GM12874 (cell line): Measurements from ENCODE around the gene LRFN4.

ENCODE experiments used
- TF ChIP-seq, protein P1 (sequence below): IDR thresholded peaks from 2 replicates; pipeline ENCODE4 v1.5.1; 2011; ENCODE audit warnings: low read depth, mild to moderate bottlenecking, control low read depth, low read length, moderate library complexity; ENCODE audit not compliant: insufficient read depth

LRFN4 gene

DNA sequence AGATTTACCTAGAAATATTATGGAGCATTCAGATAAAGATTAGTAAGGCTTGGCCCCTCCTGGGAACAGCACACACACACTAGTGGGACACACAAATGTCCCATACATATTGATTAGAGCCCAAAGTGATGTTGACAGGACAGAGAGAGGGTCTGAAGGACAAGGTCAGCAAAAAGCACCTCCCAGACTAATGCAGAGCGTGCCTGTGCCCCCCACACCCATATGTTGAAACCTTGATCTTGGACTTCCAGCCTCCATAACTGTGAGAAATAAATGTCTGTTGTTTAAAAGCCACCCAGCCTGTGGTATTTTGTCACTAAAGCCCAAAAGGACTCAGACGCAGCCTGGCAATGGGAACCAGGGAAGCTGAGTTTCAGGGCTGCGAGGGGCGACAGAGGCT lies 27.6 kb downstream of the LRFN4 start:
- TF ChIP-seq, protein P1, sequence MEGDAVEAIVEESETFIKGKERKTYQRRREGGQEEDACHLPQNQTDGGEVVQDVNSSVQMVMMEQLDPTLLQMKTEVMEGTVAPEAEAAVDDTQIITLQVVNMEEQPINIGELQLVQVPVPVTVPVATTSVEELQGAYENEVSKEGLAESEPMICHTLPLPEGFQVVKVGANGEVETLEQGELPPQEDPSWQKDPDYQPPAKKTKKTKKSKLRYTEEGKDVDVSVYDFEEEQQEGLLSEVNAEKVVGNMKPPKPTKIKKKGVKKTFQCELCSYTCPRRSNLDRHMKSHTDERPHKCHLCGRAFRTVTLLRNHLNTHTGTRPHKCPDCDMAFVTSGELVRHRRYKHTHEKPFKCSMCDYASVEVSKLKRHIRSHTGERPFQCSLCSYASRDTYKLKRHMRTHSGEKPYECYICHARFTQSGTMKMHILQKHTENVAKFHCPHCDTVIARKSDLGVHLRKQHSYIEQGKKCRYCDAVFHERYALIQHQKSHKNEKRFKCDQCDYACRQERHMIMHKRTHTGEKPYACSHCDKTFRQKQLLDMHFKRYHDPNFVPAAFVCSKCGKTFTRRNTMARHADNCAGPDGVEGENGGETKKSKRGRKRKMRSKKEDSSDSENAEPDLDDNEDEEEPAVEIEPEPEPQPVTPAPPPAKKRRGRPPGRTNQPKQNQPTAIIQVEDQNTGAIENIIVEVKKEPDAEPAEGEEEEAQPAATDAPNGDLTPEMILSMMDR, result no peak

- TF ChIP-seq, protein P1, result no peak
Observed at GRCh38 chr11:66885469-66885868, 28.6 kb downstream of the LRFN4 start.

- TF ChIP-seq, protein P1, result no peak
Observed at GRCh38 chr11:66885950-66886440, 29.1 kb downstream of the LRFN4 start.

- TF ChIP-seq, protein P1, result no peak
Observed at GRCh38 chr11:66886671-66887221, 29.9 kb downstream of the LRFN4 start.

DNA sequence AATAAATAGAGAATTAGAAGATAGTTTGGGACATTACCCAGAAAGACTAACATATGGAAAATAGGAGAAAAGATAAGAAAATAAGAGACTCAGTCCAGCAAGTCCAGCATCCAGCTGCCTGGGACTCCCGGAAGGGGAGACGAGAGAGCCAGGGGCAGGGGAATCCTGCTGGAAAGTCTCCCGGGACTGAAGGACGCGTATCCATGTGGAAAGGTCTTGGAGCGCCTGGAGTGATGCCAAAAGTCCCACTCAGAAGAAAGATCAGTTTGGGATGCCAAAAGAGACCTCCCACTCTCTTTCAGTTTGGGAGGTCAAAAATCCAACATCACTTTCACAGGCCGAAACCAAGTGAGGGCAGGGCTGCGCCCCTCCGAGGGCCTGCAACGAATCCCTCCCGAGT lies 30.7 kb downstream of the LRFN4 start:
- TF ChIP-seq, protein P1, result no peak

DNA sequence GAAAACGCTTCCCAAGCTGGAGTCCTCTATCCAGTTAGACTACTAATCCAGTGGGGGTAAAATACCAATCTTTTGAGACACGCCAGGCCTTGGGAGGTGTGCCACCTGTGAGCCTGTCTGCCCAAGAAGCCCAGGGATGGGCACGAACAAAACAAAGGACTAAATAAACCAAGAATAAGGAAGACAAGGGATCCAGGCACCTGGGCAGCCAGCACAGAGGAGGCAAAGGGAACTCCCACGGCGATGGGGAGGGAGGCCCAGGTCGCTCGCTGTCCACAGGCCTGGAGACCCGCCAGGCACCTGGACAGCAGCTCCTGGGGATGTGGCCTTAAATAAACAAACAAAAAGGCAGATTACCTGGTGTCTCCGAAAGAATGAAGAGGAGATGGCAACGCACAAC lies 31.4 kb downstream of the LRFN4 start:
- TF ChIP-seq, protein P1, result no peak

DNA sequence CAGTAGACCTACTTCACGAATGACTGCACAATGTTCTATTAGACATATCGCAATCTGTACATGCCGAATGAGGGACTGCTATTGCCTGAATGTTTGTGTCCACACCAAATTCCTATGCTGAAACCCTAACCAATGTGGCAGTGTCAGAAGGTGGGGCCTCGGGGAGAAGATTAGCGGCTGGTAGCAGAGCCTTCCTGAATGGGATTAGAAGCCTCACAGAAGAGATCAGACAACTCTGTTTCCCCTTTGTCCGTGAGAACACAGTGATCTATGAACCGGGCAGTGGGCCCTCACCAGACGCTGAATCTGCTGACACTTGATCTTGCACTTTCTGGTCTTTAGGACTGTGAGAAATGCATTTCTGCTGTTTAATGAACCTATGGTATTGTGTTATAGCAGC lies 33.1 kb downstream of the LRFN4 start:
- TF ChIP-seq, protein P1, result no peak
